NCI-H2029 (cell line): ENCODE results near the gene GCNT2.
"Not testable (repeated sequence)": the region's sequence is repeated elsewhere in the genome, so short reads cannot be mapped to it uniquely, and the experiment has no call there.

Experiments used
- DNase-seq: peaks from one replicate; lab custom pipeline; 2025; lab: John Stamatoyannopoulos, UW

The GCNT2 gene

GRCh38 chr6:10521104-10521808, at the start of gene GCNT2:
Gene GCNT2 (plus strand): TSS chr6:10521351. CDS start chr6:10528912, 7,561 bp downstream.
- DNase-seq: no peak

- no peak for DNase-seq
Measured at GRCh38 chr6:10472634-10473033, 48.5 kb upstream of the GCNT2 start.

- DNase-seq: peak; percentile 25
Measured at GRCh38 chr6:10478187-10479040, 42.7 kb upstream of the GCNT2 start.

- no peak for DNase-seq
Measured at GRCh38 chr6:10479939-10480700, 41.0 kb upstream of the GCNT2 start.

GRCh38 chr6:10481101-10481500, 40.0 kb upstream of the GCNT2 start:
- DNase-seq: no peak

GRCh38 chr6:10482636-10483257, 38.4 kb upstream of the GCNT2 start:
- no peak for DNase-seq

GRCh38 chr6:10484912-10485311, 36.2 kb upstream of the GCNT2 start:
- DNase-seq: peak; percentile 13

GRCh38 chr6:10485406-10485805, 35.7 kb upstream of the GCNT2 start:
- DNase-seq: no peak

- no peak for DNase-seq
Measured at GRCh38 chr6:10486215-10486614, 34.9 kb upstream of the GCNT2 start.

GRCh38 chr6:10486944-10487588, 34.1 kb upstream of the GCNT2 start:
- not testable (repeated sequence) for DNase-seq

GRCh38 chr6:10487668-10488327, 33.4 kb upstream of the GCNT2 start:
- DNase-seq: no peak

- DNase-seq: no peak
Measured at GRCh38 chr6:10491463-10491862, 29.7 kb upstream of the GCNT2 start.

- not testable (repeated sequence) for DNase-seq
Measured at GRCh38 chr6:10491905-10492304, 29.2 kb upstream of the GCNT2 start.

- DNase-seq: no peak
Measured at GRCh38 chr6:10495029-10495428, 26.1 kb upstream of the GCNT2 start.

GRCh38 chr6:10505529-10505928, 15.6 kb upstream of the GCNT2 start:
- DNase-seq: no peak

GRCh38 chr6:10507298-10507697, 13.9 kb upstream of the GCNT2 start:
- no peak for DNase-seq

GRCh38 chr6:10507715-10508114, 13.4 kb upstream of the GCNT2 start:
- DNase-seq: no peak

- peak; percentile 64 for DNase-seq
Measured at GRCh38 chr6:10510592-10511367, 10.4 kb upstream of the GCNT2 start.

GRCh38 chr6:10511477-10511876, 9.7 kb upstream of the GCNT2 start:
- DNase-seq: no peak

GRCh38 chr6:10513544-10513943, 7.6 kb upstream of the GCNT2 start:
- DNase-seq: no peak
